Right atrium auricular region (tissue), 2 donors: ENCODE results near the gene TTLL8. TPM values are rescaled to one million over a fixed set of nuclear protein-coding genes. Genes with fewer than 3 reads are reported as not detected.

Source experiments
- DNase-seq: peaks from one replicate; pipeline ENCODE4 v3.0.0-alpha.2; 2019; ENCODE audit warnings: low spot score
- H3K27ac ChIP-seq, 2 donors: fragments of 200-600 bp; sonication (generic); 1 replicate in 1 of 2; 2 replicates in 1 of 2; pipeline ENCODE4 v1.5.1; 2016 to 2019
- H3K27me3 ChIP-seq, 2 donors: fragments of 200-600 bp; sonication (generic); one replicate each; pipeline versions ENCODE4 v1.5.1 to v1.6.0; 2017 to 2019
- H3K36me3 ChIP-seq: fragments of 200-600 bp; sonication (generic); one replicate; pipeline ENCODE4 v1.5.1; 2016
- H3K4me1 ChIP-seq, 2 donors: fragments of 200-600 bp; sonication (generic); one replicate each; pipeline versions ENCODE4 v1.5.1 to v1.6.0; 2017 to 2019
- H3K4me3 ChIP-seq, 2 donors: fragments of 200-600 bp; sonication (generic); 1 replicate in 1 of 2; 2 replicates in 1 of 2; pipeline ENCODE4 v1.5.1; 2017 to 2019; ENCODE audit warnings: mild to moderate bottlenecking in 1 of 2, moderate library complexity in 1 of 2
- H3K9me3 ChIP-seq, 2 donors: fragments of 200-600 bp; sonication (generic); one replicate each; pipeline ENCODE4 v1.5.1; 2019
- CTCF ChIP-seq, 2 donors: fragments of 200-600 bp; sonication (generic); IDR thresholded peaks; one replicate each; pipeline ENCODE4 v1.5.1; 2019; ENCODE audit warnings: antibody characterized with exemption in 2 of 2
- total RNA-seq, 2 donors: library from RNA; depleted of rRNA; stranded (reverse); fragments of >200 nt; gene quantifications; one replicate each; pipeline ENCODE4 v1.1.0, GENCODE V29; 2016

TTLL8 gene
- total RNA-seq, 2 donors from 2014 or later, result not detected

DNA sequence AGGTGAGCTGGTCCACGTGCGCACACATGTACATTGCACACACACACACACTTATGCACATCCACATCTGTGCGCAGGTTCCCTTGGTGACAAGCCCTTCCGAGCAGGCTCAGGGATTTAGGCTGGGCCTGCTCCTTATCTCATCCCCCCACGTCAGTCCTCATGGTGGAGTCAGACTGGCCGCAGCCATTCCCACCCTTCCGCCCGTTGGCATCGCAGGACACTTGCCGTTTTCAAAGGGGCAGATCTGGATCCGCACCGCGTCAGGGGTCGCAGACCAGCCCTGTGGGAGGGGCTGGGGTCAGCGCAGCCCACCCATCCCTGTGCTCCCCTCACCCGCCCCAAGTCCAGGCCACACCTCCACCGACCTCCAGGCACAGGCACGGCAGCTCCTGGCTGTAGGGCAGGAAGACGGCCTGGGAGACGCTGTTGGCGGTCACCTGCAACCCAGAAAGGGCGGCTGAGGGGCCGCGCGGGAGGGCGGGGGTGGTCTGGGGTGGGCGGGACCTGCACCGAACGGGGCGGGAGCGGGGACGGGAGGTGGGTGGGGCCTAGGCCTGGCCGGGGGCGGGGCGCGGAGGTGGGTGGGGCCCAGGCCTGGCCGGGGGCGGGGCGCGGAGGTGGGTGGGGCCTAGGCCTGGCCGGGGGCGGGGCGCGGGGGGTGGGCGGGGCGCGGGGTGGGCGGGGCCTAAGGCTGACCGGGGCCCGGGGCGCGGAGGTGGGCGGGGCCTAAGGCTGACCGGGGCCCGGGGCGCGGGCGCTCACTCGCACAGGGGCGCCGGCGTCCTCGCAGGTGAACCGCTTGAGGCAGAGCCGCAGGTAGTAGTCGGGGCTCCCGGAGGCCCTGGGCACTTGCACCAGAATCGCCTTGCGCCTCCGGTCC is 58.8 kb downstream of the TTLL8 start:
- no peak overlapping the region for H3K27ac ChIP-seq
- H3K27me3 ChIP-seq, result no peaks in the 10 kb centered on the region
- H3K4me1 ChIP-seq, result peaks cover 0 to 5% of the 10 kb centered on the region in 2 donors
- H3K36me3 ChIP-seq, result no peaks in the 10 kb centered on the region
- TF ChIP-seq CTCF (IDR thresholded peaks at IDR 0.05), result no peak
- peak overlapping the region; percentile 16 to 42 for H3K4me3 ChIP-seq
- no peaks in the 10 kb centered on the region for H3K9me3 ChIP-seq
- no peak for DNase-seq

DNA sequence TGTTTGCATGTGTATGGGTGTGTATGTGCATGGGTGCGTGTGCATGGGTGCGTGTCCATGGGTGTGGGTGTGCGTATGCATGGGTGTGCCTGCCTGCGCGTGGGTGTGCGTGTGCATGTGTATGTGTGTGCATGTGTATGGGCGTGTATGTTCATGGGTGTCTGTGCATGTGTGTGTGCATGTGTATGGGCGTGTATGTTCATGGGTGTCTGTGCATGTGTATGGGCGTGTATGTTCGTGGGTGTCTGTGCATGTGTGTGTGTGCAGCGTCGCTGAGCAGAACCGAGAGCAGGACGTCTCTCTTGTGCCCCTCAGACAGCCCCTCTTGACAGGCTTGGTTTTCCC is 59.4 kb downstream of the TTLL8 start:
- TF ChIP-seq CTCF (IDR thresholded peaks at IDR 0.05), result no peak
- Histone ChIP-seq H3K27ac (no peak overlapping the region), H3K4me3 (no peak overlapping the region), H3K27me3 (no peaks in the 10 kb centered on the region), H3K4me1 (peaks cover 0 to 5% of the 10 kb centered on the region in 2 donors), H3K9me3 (no peaks in the 10 kb centered on the region), H3K36me3 (no peaks in the 10 kb centered on the region)
- no peak for DNase-seq

GRCh38 chr22:49997932-49998717 is 60.0 kb downstream of the TTLL8 start:
- Histone ChIP-seq H3K9me3 (no peaks in the 10 kb centered on the region), H3K4me3 (no peak overlapping the region), H3K27me3 (no peaks in the 10 kb centered on the region), H3K36me3 (no peaks in the 10 kb centered on the region), H3K27ac (no peak overlapping the region), H3K4me1 (peaks cover 0 to 10% of the 10 kb centered on the region in 2 donors)
- no peak for DNase-seq
- no peak for TF ChIP-seq CTCF (IDR thresholded peaks at IDR 0.05)

- no peak overlapping the region for H3K27ac ChIP-seq
- no peak overlapping the region for H3K4me3 ChIP-seq
- H3K27me3 ChIP-seq, result no peaks in the 10 kb centered on the region
- H3K4me1 ChIP-seq, result peaks cover 0 to 13% of the 10 kb centered on the region in 2 donors
- H3K36me3 ChIP-seq, result no peaks in the 10 kb centered on the region
- TF ChIP-seq CTCF (IDR thresholded peaks at IDR 0.05), result no peak
- H3K9me3 ChIP-seq, result no peaks in the 10 kb centered on the region
- no peak for DNase-seq
These were observed 60.9 kb downstream of the TTLL8 start for GRCh38 chr22:49997251-49997599.

- Histone ChIP-seq H3K4me3 (no peak overlapping the region), H3K36me3 (no peaks in the 10 kb centered on the region), H3K27ac (no peak overlapping the region), H3K4me1 (peaks cover 0 to 13% of the 10 kb centered on the region in 2 donors), H3K27me3 (no peaks in the 10 kb centered on the region), H3K9me3 (peaks cover 0 to under 1% of the 10 kb centered on the region in 2 donors)
- no peak for DNase-seq
- TF ChIP-seq CTCF (IDR thresholded peaks at IDR 0.05), result no peak
These were observed 61.4 kb downstream of the TTLL8 start for GRCh38 chr22:49996518-49997250.
